Keratinocyte (primary cell): ENCODE results near the gene ACADSB. TPM values are rescaled to one million over a fixed set of nuclear protein-coding genes. Genes with fewer than 3 reads are reported as not detected.

Experiments
- DNase-seq: peaks from one replicate; pipeline ENCODE4 v3.0.0-alpha.2; 2011; ENCODE audit warnings: low read depth, missing footprints, low spot score
- FAIRE-seq: peaks from 2 replicates; lab custom pipeline; 2011; peaks lifted over from hg19 to GRCh38; lab: Jason Lieb, UNC
- H2AFZ ChIP-seq: 2 replicates; pipeline ENCODE4 v1.6.0; 2012; ENCODE audit warnings: low read length, control low read depth, inconsistent platforms; ENCODE audit not compliant: control insufficient read depth
- H3K27ac ChIP-seq: 2 replicates; pipeline ENCODE4 v1.5.1; 2011; ENCODE audit warnings: low read length; ENCODE audit not compliant: control insufficient read depth, insufficient read depth
- H3K27me3 ChIP-seq: 3 replicates; pipeline ENCODE4 v1.6.0; 2011; ENCODE audit warnings: low read length; ENCODE audit not compliant: control insufficient read depth, insufficient read depth; ENCODE audit errors: extremely low read depth
- H3K36me3 ChIP-seq, 2 experiments: 2 replicates in 1 of 2; 3 replicates in 1 of 2; pipeline ENCODE4 v1.5.1; 2011; ENCODE audit warnings: low read length in 2 of 2, mild to moderate bottlenecking in 1 of 2; ENCODE audit not compliant: control insufficient read depth in 2 of 2, insufficient read depth in 2 of 2; ENCODE audit errors: extremely low read depth in 1 of 2
- H3K4me1 ChIP-seq: 3 replicates; pipeline ENCODE4 v1.5.1; 2011; ENCODE audit warnings: low read length; ENCODE audit not compliant: control insufficient read depth, insufficient read depth; ENCODE audit errors: extremely low read depth
- H3K4me2 ChIP-seq: 3 replicates; pipeline ENCODE4 v1.6.0; 2011; ENCODE audit warnings: low read depth, low read length; ENCODE audit not compliant: control insufficient read depth, insufficient read depth; ENCODE audit errors: extremely low read depth
- H3K4me3 ChIP-seq, 3 experiments: fragments of 200-600 bp in 1 of 3; sonication (generic) in 1 of 3; 2 replicates in 2 of 3; 3 replicates in 1 of 3; pipeline ENCODE4 v1.5.1; 2011 to 2016; ENCODE audit warnings: low read length in 3 of 3, mild to moderate bottlenecking in 3 of 3, control low read depth in 2 of 3, inconsistent platforms in 1 of 3, low read depth in 1 of 3, mixed read lengths in 1 of 3, mixed run types in 1 of 3, moderate library complexity in 1 of 3; ENCODE audit not compliant: control insufficient read depth in 2 of 3, insufficient read depth in 2 of 3; ENCODE audit errors: extremely low read depth in 1 of 3
- H3K79me2 ChIP-seq: 2 replicates; pipeline ENCODE4 v1.6.0; 2012; ENCODE audit warnings: low read length; ENCODE audit not compliant: control insufficient read depth, insufficient read depth
- H3K9ac ChIP-seq: 3 replicates; pipeline ENCODE4 v1.6.0; 2011; ENCODE audit warnings: low read length; ENCODE audit not compliant: control insufficient read depth, insufficient read depth; ENCODE audit errors: extremely low read depth
- H3K9me1 ChIP-seq: 3 replicates; pipeline ENCODE4 v1.6.0; 2011; ENCODE audit warnings: low read length; ENCODE audit not compliant: control insufficient read depth, insufficient read depth; ENCODE audit errors: extremely low read depth
- H3K9me3 ChIP-seq: 2 replicates; pipeline ENCODE4 v1.5.1; 2012; ENCODE audit warnings: low read depth, low read length; ENCODE audit not compliant: control insufficient read depth
- H4K20me1 ChIP-seq: 3 replicates; pipeline ENCODE4 v1.6.0; 2011; ENCODE audit warnings: low read length; ENCODE audit not compliant: control insufficient read depth, insufficient read depth; ENCODE audit errors: extremely low read depth
- CTCF ChIP-seq, 3 experiments: IDR thresholded peaks in 1 of 3; conservative IDR thresholded peaks in 1 of 3; optimal IDR thresholded peaks in 1 of 3; 2 replicates in 2 of 3; 3 replicates in 1 of 3; pipeline versions ENCODE3 to v1.5.1; 2011; ENCODE audit warnings: low read length in 3 of 3, mild to moderate bottlenecking in 3 of 3, moderate library complexity in 2 of 3, control low read depth in 1 of 3, inconsistent platforms in 1 of 3; ENCODE audit not compliant: insufficient read depth in 2 of 3; ENCODE audit errors: extremely low read depth in 1 of 3
- EZH2 ChIP-seq: IDR thresholded peaks from one replicate; pipeline ENCODE4 v1.6.1; 2012; ENCODE audit warnings: inconsistent platforms, mild to moderate bottlenecking, low read length, moderate library complexity
- dilution Hi-C: fragments of 300-500 bp; cut with MboI; formaldehyde crosslinking; loops from one replicate; pipeline ENCODE4 v1.7.0; 2020; ENCODE audit warnings: low sequenced_read_pairs; ENCODE audit not compliant: extremely low pct_ligation_motif_present
- polyA plus RNA-seq, 5 experiments: library from polyadenylated mRNA; depleted of rRNA in 3 of 5; stranded (reverse) in 3 of 5; stranded (forward) in 1 of 5; unstranded in 1 of 5; fragments of >200 nt; gene quantifications; 1 replicate in 1 of 5; 2 replicates in 3 of 5; 3 replicates in 1 of 5; pipeline versions ENCODE4 v1.2.1 to v1.2.3, GENCODE V29; 2011 to 2012; ENCODE audit warnings: missing spikeins in 2 of 5, low read depth in 1 of 5, low replicate concordance in 1 of 5

ACADSB gene
- polyA plus RNA-seq, 1 donor (not counting 4 experiments of a cell fraction or from before 2014, with no cell fraction given): 10.1 TPM

- H3K4me3 ChIP-seq: no peak overlapping the region
- dilution Hi-C loops: no loop called here
- H3K9me1 ChIP-seq: no peaks in the 10 kb centered on the region
- H3K4me1 ChIP-seq: no peaks in the 10 kb centered on the region
- no peaks in the 10 kb centered on the region for H4K20me1 ChIP-seq
- no peaks in the 10 kb centered on the region for H3K9me3 ChIP-seq
- no peaks in the 10 kb centered on the region for H3K36me3 ChIP-seq
- H3K79me2 ChIP-seq: no peaks in the 10 kb centered on the region
- H3K27ac ChIP-seq: no peak overlapping the region
- FAIRE-seq (peak; percentile 57), DNase-seq (no peak)
- H3K9ac ChIP-seq: no peak overlapping the region
- TF ChIP-seq CTCF (optimal IDR thresholded peaks at IDR 0.05 in 1 of 3, IDR thresholded peaks at IDR 0.05 in 1 of 3, conservative IDR thresholded peaks at IDR 0.05 in 1 of 3; ENCODE audit: extremely low read depth in 1 of 3, insufficient read depth in 2 of 3, low read length in 3 of 3): peak in 2 of 3 experiments; percentile 5 to 33
- no peak for TF ChIP-seq EZH2
- no peaks in the 10 kb centered on the region for H3K27me3 ChIP-seq
- H2AFZ ChIP-seq: no peak overlapping the region
- no peak overlapping the region for H3K4me2 ChIP-seq
Measured at GRCh38 chr10:123044391-123044790, 35.6 kb downstream of the ACADSB start.

- Histone ChIP-seq H2AFZ (no peak overlapping the region), H4K20me1 (no peaks in the 10 kb centered on the region), H3K27me3 (no peaks in the 10 kb centered on the region), H3K9me3 (no peaks in the 10 kb centered on the region), H3K4me2 (no peak overlapping the region), H3K9ac (no peak overlapping the region), H3K4me3 (no peak overlapping the region), H3K27ac (no peak overlapping the region), H3K9me1 (no peaks in the 10 kb centered on the region), H3K79me2 (no peaks in the 10 kb centered on the region), H3K4me1 (no peaks in the 10 kb centered on the region), H3K36me3 (no peaks in the 10 kb centered on the region)
- TF ChIP-seq EZH2: no peak
- TF ChIP-seq CTCF (optimal IDR thresholded peaks at IDR 0.05 in 1 of 3, IDR thresholded peaks at IDR 0.05 in 1 of 3, conservative IDR thresholded peaks at IDR 0.05 in 1 of 3; ENCODE audit: extremely low read depth in 1 of 3, insufficient read depth in 2 of 3, low read length in 3 of 3): no peak
- FAIRE-seq (no peak), DNase-seq (no peak)
- dilution Hi-C loops: no loop called here
Measured at GRCh38 chr10:123045961-123046731, 37.3 kb downstream of the ACADSB start.
